ENCODE measurements around the gene MINDY2.

The MINDY2 gene

DNA sequence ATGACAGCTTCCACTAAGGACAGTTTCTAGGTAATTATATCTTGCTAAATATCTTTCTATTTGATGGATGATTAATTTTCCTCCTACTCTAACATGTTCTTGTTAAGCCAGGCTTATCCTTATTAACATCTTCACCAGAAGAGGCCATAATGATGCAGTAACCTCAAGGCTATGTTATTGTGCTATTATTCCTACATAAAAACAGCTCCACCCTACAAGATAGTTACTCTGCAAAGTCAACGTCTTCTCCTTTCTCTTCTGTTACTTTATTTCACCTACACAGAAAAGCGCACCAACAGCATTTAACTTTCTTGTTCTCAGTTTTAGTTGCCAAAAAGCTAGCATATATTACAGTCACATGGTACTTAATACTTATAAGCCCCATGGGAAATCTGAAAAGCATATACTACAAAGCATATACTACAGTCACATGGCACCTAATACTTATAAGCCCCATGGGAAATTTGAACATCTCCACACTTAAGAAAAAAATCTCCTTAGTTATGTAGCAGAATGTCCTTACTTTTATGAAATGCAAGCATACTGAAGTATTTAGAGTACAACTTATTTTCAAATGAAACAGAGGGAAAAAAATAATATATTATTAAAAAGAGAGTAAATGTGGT is 35.0 kb upstream of the MINDY2 start:
- H3K4me3 ChIP-seq (ENCODE audit: low read depth, low read length) = no peak overlapping the region
- no peak for DNase-seq (ENCODE audit: low read depth)
- TF ChIP-seq, protein P1, sequence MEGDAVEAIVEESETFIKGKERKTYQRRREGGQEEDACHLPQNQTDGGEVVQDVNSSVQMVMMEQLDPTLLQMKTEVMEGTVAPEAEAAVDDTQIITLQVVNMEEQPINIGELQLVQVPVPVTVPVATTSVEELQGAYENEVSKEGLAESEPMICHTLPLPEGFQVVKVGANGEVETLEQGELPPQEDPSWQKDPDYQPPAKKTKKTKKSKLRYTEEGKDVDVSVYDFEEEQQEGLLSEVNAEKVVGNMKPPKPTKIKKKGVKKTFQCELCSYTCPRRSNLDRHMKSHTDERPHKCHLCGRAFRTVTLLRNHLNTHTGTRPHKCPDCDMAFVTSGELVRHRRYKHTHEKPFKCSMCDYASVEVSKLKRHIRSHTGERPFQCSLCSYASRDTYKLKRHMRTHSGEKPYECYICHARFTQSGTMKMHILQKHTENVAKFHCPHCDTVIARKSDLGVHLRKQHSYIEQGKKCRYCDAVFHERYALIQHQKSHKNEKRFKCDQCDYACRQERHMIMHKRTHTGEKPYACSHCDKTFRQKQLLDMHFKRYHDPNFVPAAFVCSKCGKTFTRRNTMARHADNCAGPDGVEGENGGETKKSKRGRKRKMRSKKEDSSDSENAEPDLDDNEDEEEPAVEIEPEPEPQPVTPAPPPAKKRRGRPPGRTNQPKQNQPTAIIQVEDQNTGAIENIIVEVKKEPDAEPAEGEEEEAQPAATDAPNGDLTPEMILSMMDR (IDR thresholded peaks at IDR 0.05; ENCODE audit: control insufficient read depth, extremely low read depth, insufficient read depth) = no peak

DNA sequence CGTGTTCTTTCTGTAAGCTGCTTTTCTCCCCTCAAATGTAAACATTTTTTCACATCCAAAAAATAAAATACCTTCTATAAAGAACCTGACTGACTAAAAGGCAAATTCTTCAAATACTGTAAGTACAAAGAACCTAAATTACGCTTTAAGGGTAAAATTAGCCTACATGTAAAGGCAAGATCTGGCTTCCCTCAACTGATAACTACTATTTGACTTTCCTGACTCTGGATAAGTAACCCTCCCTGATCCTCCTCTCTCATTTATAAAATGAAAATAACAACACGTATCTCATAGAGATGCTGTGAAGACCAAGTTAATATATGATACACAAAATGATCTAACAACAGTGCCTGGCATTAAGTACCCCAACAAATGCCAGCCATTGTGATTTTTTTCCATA is 33.8 kb upstream of the MINDY2 start:
- no peak for DNase-seq (ENCODE audit: low read depth)
- TF ChIP-seq, protein P1 (IDR thresholded peaks at IDR 0.05; ENCODE audit: control insufficient read depth, extremely low read depth, insufficient read depth) = no peak
- H3K4me3 ChIP-seq (ENCODE audit: low read depth, low read length) = no peak overlapping the region

DNA sequence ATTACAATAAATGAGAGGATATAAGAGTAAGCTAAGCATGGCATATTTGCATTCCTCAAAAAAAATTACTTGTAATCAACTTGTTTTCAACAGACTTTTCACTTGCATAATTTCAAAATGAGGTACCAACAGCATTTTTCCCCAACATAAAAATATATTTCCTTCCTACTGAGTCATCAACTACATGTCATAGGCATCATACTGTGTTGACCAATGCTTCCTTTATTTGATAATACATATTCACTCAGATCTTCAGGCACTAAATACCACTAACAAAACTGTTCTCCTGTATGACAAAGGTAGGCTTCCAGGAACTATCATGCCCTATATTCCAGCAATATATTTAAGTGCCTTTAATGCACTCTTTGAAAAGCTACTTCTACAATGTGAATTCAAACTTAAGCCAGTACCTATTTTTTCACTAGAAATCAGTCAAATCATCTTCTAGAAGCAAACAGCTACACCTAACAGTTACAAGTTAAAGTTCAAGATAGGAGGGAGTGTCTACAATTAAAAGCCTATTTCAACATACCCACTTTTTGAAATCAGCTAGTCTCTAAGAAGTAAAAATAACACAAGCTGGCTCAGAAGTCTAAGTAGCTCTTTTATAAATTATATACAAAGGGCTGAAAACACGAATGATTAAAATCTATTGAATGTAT is 32.9 kb upstream of the MINDY2 start:
- DNase-seq (ENCODE audit: low read depth) = no peak
- TF ChIP-seq, protein P1 (IDR thresholded peaks at IDR 0.05; ENCODE audit: control insufficient read depth, extremely low read depth, insufficient read depth) = no peak
- H3K4me3 ChIP-seq (ENCODE audit: low read depth, low read length) = no peak overlapping the region

DNA sequence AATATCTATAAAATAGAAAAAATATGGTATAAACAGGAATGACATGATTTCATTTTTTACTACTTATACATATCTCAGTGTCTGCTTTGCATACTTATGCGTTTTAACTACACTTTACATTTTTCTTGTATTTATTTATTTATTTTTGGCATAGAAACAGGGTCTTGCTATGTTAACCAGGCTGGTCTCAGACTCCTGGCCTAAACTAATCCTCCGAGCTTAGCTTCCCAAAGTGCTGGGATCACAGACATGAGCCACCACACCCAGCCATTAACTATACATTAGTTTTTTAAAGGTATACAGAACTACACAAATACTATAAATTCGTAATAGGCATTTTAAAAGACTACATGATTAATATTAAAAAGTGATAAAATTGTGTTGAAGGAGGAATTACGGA is 30.7 kb upstream of the MINDY2 start:
- no peak overlapping the region for H3K4me3 ChIP-seq (ENCODE audit: low read depth, low read length)
- no peak for DNase-seq (ENCODE audit: low read depth)
- TF ChIP-seq, protein P1 (IDR thresholded peaks at IDR 0.05; ENCODE audit: control insufficient read depth, extremely low read depth, insufficient read depth) = no peak

DNA sequence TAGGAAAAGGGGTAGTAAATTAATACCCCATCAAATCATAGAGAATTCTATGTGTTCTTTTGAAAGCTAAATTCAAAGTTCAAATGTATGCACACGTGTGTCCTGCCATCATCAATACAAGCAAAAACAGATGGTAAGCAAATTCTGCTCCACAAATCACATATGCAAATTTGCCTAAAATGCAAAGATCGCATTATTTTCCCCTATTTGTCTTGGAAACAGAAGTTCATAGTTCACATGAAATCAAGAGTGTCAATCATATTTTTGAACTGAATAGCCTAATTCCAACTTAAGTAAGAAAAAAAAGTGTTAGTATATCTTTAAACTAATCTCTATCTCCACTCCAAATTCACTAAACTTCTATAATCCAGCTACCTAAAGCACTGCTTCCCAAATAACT is 30.1 kb upstream of the MINDY2 start:
- TF ChIP-seq, protein P1 (IDR thresholded peaks at IDR 0.05; ENCODE audit: control insufficient read depth, extremely low read depth, insufficient read depth) = no peak
- DNase-seq (ENCODE audit: low read depth) = no peak
- H3K4me3 ChIP-seq (ENCODE audit: low read depth, low read length) = no peak overlapping the region

DNA sequence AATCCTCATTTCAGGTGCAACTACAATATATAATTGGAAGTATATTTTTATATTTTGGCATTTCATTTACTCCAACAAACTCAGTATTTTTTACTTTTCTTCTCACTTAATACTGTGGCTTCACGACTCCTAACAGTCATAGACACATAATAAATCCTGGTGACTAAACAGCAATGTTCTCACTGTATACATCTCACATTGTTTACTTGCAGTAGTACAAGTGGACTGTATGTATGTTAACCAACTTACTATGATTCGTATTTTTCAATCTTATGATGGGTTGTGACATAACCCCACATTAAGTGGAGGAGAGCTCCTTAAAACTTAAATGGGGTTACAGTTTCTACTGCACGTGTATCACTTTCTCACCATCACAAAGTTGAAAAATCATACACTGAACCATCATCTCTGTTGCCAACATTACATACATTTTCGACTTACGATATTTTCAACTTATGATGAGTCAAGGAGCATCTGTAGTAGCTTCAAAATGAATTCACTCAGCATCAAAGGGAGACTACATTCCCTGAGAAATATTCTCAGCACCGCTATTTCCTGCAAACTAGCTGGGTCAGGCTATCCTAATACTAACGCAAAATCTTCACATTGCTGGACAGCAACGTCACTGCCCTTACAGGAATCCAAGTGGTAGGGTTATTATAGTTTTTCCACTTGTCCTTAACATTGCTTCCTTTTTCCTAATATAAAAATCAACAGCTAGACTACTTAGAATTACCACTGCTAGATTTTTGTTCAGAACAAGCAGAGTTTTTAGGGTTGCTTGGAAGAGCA is 28.9 kb upstream of the MINDY2 start:
- H3K4me3 ChIP-seq (ENCODE audit: low read depth, low read length) = no peak overlapping the region
- TF ChIP-seq, protein P1 (IDR thresholded peaks at IDR 0.05; ENCODE audit: control insufficient read depth, extremely low read depth, insufficient read depth) = no peak
- no peak for DNase-seq (ENCODE audit: low read depth)

Measured in LNCaP clone FGC (cell line).